ENCODE results near the gene ARL3.

ARL3 gene

DNA sequence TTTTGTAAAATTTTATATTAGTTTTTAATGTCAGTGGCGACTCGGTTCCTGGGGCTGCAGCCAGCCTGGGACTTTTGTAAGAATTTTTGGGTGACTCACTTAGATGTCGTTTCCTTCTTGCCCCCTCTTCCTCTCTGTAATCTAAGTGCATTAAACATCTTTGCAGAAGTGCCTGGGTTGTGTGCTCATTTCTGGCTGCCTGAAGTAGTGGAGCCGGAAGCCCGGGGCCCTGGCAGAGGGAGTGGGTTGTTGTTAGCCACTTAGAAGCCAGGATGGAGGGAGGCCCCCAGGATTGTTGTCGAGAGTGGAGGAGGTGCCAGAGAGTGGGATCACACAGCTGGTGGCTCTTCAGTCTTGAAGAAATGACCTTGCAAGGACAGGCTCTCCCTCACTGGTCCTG, 80.9 kb downstream of the ARL3 start:
- DNase-seq = no peak

DNA sequence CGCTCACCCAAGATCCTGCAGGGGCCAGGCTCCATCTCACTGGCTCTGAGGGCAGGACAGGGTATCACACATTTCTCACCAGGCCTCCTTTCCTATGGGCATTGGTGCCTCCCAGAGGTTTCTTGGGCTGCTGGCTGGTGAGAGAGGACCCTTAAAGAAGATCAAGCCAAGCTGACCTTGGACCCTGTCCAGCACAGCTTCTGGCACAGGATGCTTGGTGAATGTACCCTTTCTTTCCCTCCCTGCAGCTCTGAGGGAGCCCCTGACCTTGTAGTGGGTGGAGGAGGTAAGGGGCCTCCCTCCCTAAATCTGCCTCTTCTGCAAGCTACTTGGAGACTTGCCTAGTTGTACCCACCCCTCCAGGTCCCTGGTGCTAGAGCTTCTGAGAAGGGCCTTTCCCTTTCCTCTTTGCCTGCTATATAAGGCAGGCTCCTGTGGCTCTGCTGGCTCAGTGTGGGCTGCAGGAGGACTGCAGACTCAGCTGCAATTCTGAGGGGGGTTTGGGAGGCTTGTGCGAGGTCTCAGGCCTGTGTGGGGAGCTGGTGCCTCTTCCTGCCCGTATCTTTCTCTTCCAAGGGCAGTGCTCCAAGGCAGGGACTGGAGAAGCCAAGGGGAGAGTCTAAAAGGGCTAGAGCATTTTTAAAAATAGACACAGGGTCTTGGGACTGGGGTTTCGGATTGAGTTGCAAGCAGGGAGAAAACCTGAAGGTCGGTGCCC, 81.6 kb downstream of the ARL3 start:
- DNase-seq = no peak

DNA sequence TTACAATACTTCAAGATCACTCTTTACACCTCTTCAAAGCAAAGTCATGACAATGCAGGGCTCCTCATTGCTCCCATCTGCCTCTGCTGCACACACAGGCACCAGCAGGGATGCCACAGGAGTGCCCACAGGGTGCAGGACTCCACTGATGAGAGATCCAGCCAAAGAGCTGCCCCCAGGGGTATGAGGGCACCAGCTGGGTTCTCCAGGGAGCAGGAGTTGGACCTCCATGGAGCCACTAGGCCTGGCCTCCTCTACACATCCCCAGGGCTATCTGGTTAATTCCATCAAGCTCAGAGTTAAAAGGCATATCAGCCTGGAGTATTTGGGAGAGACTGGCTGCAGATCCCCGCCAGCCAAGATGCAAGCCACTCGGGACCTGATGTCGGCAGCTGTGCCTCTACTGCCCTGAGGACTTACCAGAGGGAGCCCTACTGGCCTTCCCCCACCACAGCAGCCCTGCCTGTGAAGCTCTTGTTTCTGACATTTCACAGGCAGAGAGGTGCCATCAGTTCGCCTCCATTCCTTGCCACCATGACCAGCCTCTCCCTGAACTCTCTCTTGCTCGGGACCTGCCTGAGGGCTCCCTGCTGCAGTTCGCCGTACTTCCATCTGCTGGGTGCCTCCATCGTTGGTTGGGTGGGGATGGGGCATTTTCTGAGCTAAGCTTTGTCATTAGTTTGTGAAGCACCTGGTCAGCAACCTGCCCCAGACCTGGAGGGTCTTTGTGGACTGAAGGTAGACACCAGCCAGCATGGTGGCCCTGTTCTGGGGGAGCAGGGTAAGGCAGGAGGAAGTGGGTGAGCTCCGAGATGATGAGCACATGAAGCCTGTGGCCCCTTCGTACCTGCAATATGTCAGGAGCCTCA, 82.4 kb downstream of the ARL3 start:
- DNase-seq = no peak

- no peak for DNase-seq
Observed at GRCh38 chr10:102630663-102631062, 83.5 kb downstream of the ARL3 start.

DNA sequence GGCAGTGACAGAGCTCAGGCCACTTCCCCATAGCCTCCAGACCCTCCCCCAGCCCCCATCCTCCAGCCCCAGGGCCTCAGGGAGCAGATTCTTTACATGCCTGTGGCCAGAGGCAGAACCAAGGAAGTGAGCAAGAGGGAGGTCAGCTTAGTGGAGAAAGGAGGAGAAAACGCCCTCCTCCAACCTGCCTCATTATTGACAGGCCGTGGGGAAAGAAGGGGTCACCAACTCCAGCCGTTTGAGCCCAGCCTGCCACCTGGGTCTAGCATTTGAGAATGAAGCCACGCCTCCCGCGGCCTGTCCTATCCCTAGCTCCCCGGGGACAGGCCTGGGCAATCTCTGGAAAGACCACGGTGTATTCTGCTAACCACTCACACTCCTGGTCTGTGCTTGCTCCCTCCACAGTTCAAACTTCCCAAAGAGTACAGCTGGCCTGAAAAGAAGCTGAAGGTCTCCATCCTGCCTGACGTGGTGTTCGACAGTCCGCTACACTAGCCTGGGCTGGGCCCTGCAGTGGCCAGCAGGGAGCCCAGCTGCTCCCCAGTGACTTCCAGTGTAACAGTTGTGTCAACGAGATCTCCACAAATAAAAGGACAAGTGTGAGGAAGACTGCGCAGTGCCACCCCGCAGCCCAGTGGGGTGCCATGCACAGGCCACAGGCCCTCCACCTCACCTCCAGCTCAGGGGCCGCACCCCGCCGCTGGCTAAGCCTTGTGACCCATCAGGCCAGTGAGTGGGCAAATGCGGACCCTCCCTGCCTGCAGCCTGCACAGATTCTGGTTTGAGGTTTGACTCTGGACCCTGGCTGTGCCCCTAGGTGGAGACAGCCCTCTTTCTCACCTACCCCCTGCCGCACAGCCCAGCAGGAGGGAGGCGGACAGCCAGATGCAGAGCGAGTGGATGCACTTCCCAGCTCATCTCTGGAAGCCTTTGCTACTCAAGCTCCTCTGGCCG, 84.3 kb downstream of the ARL3 start:
- no peak for DNase-seq

GRCh38 chr10:102628451-102628911, 85.7 kb downstream of the ARL3 start:
- no peak for DNase-seq

DNA sequence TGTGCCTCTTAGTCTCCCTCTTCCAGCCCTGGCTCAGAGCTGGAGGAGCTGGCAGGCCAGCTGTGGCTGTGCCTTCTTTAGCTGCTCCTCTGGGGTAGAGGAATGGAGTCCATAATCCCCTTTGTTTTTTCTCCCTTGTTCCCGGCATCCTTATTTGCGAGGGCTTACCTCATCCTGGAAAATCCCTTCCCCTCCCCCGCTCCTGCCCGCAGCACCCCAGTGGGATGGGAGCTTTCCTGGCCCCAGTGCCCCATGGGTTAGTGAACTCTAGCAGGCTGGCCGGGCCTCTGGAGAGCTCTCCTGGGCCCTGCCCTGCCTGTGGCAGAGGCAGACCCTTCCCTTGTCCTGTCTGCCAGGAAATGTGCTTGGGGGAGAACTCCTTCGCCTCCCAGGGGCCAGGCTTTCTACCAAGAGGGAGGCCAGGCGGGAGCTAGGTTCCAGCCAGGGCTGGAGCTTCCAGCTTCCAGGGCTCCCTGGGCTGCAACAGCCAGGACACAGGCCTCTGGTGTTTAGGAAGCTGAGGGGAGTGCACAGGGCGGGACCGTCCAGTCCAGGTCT, 86.4 kb downstream of the ARL3 start:
- no peak for DNase-seq

GRCh38 chr10:102627291-102627735, 86.9 kb downstream of the ARL3 start:
- DNase-seq = no peak

- no peak for DNase-seq
Observed at GRCh38 chr10:102626026-102626685, 88.0 kb downstream of the ARL3 start.

- no peak for DNase-seq
Observed at GRCh38 chr10:102624751-102625645, 89.2 kb downstream of the ARL3 start.

GRCh38 chr10:102624094-102624493, 90.1 kb downstream of the ARL3 start:
- no peak for DNase-seq

Measured in NCI-H1436 treated with DMSO at 0.1 percent for 48 hours (cell line).